ENCODE measurements around the gene EIF2A. TPM values are rescaled to one million over a fixed set of nuclear protein-coding genes. Genes with fewer than 3 reads are reported as not detected.

EIF2A gene
- total RNA-seq, 4 donors from 2014 or later, result 179 to 198 (median 189) TPM

- Histone ChIP-seq H3K27ac (no peak overlapping the region), H3K9me3 (no peaks in the 10 kb centered on the region), H3K27me3 (no peaks in the 10 kb centered on the region), H3K36me3 (no peaks in the 10 kb centered on the region), H3K4me3 (replicated peaks in 1 of 3) (no peak overlapping the region), H3K4me1 (peaks cover 27 to 43% of the 10 kb centered on the region in 2 donors)
- TF ChIP-seq POLR2A (IDR thresholded peaks at IDR 0.05) (no peak), CTCF (IDR thresholded peaks at IDR 0.05) (no peak)
- 79 to 87% methylated on average over 9 of the region's 9 CpGs for WGBS, 2 donors
- DNase-seq, result no peak
- intact Hi-C loops (cut with DNase I), result no loop called here
Measured at GRCh38 chr3:150605998-150606641, 59.5 kb downstream of the EIF2A start.

- DNase-seq, result no peak
- intact Hi-C loops (cut with DNase I), result no loop called here
- Histone ChIP-seq H3K36me3 (peaks cover 0 to 7% of the 10 kb centered on the region in 2 donors), H3K4me3 (replicated peaks in 1 of 3) (no peak overlapping the region), H3K27me3 (no peaks in the 10 kb centered on the region), H3K27ac (no peak overlapping the region), H3K9me3 (no peaks in the 10 kb centered on the region), H3K4me1 (peaks cover 20 to 36% of the 10 kb centered on the region in 2 donors)
- TF ChIP-seq CTCF (IDR thresholded peaks at IDR 0.05), result no peak
- no peak for TF ChIP-seq POLR2A (IDR thresholded peaks at IDR 0.05)
- 82 to 84% methylated on average over 8 of the region's 8 CpGs for WGBS, 2 donors
Measured at GRCh38 chr3:150607267-150608065, 60.9 kb downstream of the EIF2A start.

DNA sequence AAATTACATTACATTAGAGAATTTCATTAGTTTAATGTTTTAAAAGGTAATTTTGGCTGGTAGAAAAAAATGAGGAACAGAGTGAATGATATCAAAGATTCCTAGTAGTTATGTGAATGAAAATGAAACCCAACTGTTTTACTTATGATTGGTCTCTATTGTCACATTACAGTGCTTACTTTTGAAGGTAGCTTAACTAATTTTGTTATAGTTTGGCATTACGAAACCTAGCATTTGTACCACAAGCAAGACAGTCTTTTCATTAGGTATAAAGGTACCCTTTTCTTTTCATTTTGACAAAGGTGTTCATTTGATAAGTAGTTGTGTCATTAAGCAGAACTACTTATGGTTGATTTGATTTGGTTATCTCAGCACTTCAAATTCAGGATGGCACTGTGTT lies 63.4 kb downstream of the EIF2A start:
- Histone ChIP-seq H3K27ac (no peak overlapping the region), H3K36me3 (peaks cover 0 to 7% of the 10 kb centered on the region in 2 donors), H3K9me3 (no peaks in the 10 kb centered on the region), H3K27me3 (no peaks in the 10 kb centered on the region), H3K4me1 (peaks cover 13 to 27% of the 10 kb centered on the region in 2 donors), H3K4me3 (replicated peaks in 1 of 3) (no peak overlapping the region)
- DNase-seq, result no peak
- 0% methylated on average over 1 of the region's 1 CpG for WGBS, 2 donors
- intact Hi-C loops (cut with DNase I), result no loop called here
- TF ChIP-seq POLR2A (IDR thresholded peaks at IDR 0.05) (no peak), CTCF (IDR thresholded peaks at IDR 0.05) (no peak)

DNA sequence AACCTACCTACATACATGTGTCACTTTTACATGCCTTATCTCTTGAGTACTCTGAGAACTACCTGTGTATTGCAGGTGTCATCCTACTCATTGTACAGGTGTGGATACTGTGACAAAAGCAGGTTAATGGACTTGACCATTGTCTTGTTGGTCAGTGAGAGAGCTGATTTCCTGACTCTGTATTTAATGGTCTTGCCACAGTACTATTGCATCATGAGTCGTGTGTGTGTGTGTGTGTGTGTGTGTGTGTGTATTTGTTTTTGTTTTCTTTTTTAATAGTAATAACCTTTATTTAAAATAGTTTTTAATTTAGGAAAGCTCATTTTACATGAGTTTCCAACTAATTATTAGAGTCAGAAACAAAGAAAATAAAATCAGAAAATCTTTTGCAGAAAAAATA lies 64.2 kb downstream of the EIF2A start:
- Histone ChIP-seq H3K36me3 (peaks cover 0 to 7% of the 10 kb centered on the region in 2 donors), H3K9me3 (no peaks in the 10 kb centered on the region), H3K4me1 (peaks cover 7 to 19% of the 10 kb centered on the region in 2 donors), H3K27me3 (no peaks in the 10 kb centered on the region), H3K4me3 (replicated peaks in 1 of 3) (no peak overlapping the region), H3K27ac (no peak overlapping the region)
- 40 to 89% methylated on average over 1 of the region's 1 CpG for WGBS, 2 donors
- no peak for DNase-seq
- no peak for TF ChIP-seq POLR2A (IDR thresholded peaks at IDR 0.05)
- TF ChIP-seq CTCF (IDR thresholded peaks at IDR 0.05), result no peak
- intact Hi-C loops (cut with DNase I), result no loop called here

DNA sequence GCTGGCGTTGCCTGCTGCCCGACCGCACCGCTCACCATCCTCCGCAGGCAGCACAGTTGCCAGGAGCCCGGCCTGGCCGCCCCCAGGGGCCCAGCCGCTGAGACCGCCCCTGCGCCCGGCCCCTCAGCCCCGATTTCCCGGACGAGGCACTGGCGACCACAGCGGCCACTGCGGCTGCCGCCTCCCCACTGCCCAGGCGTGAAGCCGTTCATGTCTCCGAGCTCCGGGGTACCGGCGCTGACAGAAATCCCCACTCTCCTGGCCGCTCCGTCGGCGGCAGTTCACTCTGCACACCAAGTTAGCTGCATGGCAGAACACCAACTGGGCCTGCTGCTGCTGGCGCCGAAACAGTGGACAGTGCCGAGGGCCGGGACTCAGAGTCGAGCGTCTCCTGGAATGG lies 65.1 kb downstream of the EIF2A start:
- Histone ChIP-seq H3K27ac (no peak overlapping the region), H3K4me3 (replicated peaks in 1 of 3) (no peak overlapping the region), H3K4me1 (peaks cover 6 to 15% of the 10 kb centered on the region in 2 donors), H3K27me3 (no peaks in the 10 kb centered on the region), H3K9me3 (no peaks in the 10 kb centered on the region), H3K36me3 (peaks cover 0 to 7% of the 10 kb centered on the region in 2 donors)
- WGBS, 2 donors, result 98% methylated on average over 28 to 34 of the region's 34 CpGs
- no peak for TF ChIP-seq POLR2A (IDR thresholded peaks at IDR 0.05)
- TF ChIP-seq CTCF (IDR thresholded peaks at IDR 0.05), result no peak
- no peak for DNase-seq
- intact Hi-C loops (cut with DNase I), result no loop called here

All from thyroid gland (tissue), 4 donors.